ENCODE data around the gene VOPP1.

VOPP1 gene

DNA sequence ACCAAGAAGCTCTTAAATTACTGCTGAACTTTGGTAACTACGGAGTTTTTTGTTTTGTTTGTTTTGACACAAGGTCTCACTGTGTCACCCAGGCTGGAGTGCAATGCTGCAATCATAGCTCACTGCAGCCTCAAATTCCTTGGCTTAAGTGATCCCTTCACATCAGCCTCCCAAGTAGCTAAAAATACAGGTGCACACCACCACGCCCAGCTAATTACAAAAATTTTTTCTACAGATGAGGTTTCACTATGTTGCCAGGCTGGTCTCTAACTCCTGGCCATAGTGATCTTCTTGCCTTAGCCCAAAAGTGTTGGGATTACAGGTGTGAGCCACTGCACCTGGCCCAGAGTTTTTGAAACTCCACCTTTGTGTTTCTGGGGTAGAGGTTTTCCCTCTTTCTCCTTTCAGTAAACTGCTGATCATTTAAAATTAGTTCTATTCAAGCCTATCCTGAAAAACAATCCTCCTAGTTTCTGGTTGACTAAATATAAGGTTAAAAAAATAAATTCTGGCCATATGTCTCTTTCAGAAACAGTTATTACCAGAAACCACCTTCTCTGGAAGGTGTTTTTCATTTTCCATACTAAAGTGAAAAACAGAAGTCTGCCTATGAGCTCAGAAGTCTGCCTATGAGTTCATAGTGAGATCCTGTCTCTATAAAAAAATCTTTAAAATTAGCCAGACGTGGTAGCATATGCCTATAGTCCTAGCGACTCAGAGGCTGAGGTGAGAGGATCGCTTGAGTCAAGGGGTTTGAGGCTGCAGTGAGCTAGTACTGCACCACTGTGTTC lies 63.9 kb downstream of the VOPP1 start:
- DNase-seq, result no peak

DNA sequence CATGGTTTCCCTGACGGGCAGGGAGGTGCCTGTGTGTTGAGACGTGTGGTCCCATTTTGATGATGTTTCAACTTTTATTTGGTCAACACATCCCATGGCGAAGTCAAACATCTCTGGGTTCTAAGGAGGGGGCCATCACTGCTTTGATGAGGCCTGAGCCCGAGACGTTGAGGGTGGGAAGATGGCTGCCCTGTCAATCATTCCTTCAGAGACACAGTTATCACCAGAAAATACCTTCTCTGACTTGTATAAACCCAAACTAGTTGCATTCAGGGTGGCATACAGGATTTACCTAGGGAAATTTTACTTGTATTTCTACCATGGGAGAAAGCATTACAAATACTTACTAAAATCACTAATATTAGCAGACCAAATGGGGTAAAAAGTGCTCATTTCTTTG lies 64.6 kb downstream of the VOPP1 start:
- DNase-seq, result no peak

GRCh38 chr7:55504967-55505658 lies 67.2 kb downstream of the VOPP1 start:
- no peak for DNase-seq

DNA sequence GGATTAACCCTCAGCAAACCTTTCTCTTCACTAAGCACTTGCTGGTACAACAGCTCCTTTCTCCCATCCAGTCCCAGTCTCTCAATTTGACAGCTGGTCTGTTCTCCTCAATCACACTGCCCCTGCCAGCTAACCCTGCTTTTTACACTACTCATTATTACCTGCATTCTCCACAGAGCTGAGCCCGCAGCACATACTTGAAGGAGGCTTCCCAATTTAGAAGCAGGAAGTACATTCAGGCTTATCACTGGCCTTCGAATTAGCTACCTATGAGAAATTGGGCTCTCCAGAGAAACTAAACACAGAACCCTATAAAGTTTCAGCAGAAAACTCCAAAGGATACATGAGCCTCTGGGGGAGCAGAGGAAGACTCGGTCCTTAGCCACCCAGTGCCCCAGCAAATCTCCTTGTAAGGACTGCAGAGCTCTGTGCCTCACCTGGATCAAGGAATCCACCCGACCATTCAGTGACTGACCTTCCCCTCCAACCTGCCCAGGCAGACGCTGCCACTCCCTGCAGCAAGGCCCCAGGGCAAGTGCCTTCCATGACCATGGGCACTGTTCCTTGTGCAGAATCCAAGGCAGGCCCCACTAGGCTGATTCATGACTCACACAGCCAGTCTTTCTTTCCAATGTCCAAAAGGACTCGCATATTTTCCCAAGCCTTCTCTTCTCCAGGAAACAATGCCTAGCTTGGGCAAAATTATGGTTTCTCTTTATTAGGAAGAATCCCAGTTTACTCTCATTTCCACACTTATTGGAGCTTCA lies 68.0 kb downstream of the VOPP1 start:
- DNase-seq, result no peak

DNA sequence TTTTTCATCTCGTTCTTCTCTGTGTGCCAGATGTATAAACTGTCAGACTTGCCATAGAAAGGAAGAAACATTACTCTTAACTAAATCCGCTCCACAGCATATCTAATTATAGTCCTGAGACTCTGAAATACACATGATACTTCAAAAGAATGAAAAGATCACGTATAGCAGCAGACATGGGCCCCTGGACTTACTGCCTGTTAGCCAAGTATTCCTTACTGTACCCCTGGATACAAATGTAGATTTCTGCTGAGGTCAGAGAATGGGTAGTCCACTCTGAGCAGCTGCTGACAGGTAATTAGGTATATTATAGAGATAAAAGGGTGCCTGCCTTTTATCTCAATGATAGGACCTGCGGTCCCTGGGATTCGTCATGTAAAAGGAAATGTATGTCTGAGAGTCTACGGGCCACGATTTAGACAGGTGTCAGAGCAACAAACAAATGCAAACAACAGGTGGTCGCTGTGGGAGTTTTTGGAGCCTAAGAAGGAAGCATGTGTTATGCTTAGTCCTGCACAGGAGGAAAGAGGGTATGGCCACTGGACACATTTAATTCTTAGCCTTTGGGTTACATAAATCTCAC lies 69.4 kb downstream of the VOPP1 start:
- no peak for DNase-seq

DNA sequence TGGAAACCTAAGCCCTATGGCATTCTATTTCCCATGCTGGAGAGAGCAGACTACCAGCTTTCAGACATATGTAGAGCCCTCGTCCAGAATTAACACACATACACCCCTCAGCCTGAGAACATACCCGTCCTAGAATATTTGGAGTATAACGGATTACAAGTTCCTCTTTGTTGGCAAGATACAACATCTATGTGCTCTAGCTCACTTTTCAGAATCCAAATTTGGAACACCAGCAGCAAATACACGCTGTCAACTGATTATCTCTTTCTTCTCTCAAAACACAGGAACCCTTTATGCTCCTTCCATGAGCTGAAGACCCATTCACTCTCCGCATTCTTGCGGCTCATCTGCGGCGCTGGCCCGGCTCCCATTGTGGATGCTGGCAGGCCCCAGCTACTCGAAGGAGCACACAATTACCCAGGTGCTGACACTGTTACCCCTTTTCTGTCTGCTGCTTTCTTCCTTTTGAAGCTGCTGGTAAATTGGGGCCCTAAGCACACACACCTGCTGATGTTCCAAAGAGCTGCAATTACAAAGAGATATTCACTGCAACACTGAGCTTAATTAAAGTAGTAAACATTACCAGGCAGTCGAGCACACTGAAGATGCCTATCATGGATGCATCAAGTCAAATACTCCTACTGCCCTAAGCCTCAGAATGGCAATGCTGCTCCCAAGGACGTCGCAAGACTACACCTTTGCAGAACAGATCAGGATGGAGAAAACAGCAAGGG lies 70.0 kb downstream of the VOPP1 start:
- DNase-seq, result no peak

DNA sequence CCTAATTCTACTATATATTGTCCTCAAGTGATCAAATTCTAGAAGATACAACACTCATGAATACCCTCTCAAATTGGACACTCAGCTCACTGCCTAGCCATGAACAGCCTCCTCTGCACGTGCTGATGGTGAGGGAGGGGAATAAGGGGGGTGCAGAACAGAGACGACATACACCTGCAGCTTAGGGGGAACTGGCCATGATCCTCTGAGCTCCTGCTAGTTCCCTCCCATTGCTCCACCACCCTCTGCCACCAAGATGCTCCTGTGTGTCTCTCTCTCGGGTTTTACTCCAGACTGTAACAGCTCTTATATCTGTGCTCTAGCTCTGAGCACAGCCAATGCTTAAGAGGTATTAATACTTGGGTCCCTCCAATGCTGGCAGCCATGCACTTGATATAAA lies 70.7 kb downstream of the VOPP1 start:
- DNase-seq, result no peak

DNA sequence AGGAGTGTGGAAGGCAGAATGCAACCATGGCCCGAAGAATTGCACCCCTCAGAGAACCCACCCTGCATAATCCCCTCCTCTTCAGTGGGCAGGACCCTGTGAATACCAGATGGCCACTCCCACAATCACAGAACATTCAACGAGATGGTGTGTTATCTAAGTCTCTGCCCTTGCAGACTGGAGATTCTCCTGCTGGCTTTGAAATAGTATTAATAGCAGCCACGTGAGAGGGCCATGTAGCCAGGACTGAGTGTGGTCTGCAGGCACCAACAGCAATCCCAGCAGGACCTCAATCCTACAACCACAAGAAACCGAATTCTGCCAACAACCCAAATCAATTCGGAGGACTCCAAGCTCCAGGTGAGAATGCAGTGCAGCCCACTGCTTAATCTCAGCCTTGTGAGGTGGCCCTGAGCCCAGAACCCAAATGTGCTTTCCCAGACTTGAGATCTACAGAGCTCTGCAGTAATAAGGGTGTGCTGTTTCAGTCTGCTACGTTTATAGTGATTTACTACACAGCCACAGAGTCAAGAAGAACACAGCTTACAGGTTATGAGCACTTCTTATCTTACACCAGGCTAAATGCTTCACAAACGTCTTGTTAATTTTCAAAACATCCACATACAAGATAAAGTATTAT lies 72.1 kb downstream of the VOPP1 start:
- no peak for DNase-seq

DNA sequence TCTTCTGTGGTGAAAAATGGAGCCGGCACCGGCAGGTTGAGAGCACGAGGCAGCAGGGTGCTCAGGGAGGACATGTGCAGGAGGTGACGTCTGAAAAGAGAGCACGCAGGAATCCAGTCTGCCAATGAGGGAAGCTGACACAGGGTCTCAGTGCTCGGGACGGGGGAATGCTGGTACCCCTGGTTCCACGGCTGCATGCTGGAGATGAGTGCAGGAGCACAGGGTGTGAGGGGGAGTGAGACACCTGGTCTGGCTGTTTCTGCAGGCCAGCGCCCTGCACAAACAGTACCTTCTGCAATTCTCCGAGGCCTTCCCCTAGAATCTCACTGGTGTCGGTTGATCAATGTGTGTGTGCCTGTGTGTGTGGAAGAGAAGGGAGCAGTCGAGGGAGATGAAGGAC lies 72.7 kb downstream of the VOPP1 start:
- no peak for DNase-seq

- DNase-seq, result no peak
These were observed 73.5 kb downstream of the VOPP1 start for GRCh38 chr7:55498770-55499169.

- DNase-seq, result no peak
These were observed 74.2 kb downstream of the VOPP1 start for GRCh38 chr7:55498142-55498541.

DNA sequence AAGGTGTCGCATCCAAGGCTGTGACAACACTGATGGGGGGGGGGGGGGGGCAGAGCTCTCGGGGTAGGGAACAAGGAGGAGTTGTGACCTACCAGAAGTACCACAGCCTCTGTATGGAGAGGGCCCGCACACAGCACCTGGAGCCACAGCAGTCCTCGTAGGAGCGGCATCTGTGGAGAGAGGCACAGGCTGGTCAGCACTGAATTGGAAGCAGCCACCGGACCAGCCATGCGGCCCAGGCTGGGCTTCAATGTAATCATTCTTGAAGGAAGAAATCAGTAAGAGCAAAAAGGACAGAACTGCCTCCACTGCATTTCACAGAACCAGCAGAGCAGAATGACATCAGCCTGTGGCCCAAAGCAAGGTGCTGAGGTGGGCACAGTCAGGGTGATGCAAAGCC lies 74.8 kb downstream of the VOPP1 start:
- DNase-seq, result no peak

- no peak for DNase-seq
These were observed 75.4 kb downstream of the VOPP1 start for GRCh38 chr7:55496906-55497305.

DNA sequence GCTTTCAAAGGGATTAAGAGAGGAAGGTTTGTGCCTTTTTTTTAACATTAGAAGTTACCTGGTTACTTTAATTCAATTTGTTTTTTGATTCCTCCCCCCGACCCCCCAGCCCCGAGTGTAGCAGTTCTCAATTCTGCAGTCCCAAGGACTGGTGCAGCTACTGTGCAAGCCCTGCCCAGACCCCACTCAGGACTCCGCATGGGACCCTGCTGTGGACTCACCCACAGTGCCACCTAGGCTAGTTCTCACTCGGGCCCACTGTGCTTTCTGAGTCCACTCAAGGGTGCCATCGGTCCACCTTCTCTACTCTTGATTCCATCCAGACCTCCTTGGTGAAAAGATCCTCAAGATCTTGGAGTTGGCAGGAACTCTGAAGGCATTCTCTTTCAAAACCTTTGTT lies 77.4 kb downstream of the VOPP1 start:
- no peak for DNase-seq

- DNase-seq, result no peak
These were observed 78.9 kb downstream of the VOPP1 start for GRCh38 chr7:55493408-55493807.

DNA sequence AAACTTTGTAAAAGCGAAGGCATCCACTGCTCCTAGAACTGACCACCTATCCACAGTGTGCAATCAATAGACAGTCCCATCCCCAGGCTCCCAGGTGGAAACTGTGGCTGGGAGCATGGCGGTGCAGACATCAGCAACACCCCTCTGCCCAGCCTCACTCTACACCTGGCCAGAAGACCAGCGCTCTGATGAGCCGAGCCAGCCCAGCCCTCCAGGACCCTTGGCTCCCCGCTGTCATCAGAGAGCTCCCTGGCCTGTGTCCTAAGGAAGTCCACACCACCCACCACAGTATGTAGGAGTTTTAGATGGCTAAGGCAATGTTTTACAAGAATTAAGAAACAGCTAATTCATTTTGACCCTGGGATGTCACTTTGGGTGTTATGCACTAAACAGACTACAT lies 81.0 kb downstream of the VOPP1 start:
- no peak for DNase-seq

DNA sequence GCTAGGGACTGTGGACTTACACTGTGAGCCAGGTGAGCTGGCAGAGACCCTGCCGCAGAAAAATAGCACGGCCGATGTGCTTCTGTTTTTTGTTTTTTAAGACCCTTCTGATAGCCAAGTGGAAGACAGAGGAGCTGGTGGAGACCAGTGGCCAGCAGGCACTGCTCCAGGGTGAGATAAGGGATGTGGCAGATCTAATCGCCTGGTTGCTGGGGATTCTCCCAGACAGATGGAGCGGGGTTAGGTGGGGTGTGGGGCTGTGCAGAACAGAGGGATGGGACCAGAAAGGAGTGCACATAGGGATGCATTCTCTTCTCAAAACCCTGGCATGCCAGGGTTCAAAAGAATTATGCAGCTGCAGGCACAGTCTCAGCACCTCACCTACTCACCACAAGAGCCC lies 82.2 kb downstream of the VOPP1 start:
- no peak for DNase-seq

DNA sequence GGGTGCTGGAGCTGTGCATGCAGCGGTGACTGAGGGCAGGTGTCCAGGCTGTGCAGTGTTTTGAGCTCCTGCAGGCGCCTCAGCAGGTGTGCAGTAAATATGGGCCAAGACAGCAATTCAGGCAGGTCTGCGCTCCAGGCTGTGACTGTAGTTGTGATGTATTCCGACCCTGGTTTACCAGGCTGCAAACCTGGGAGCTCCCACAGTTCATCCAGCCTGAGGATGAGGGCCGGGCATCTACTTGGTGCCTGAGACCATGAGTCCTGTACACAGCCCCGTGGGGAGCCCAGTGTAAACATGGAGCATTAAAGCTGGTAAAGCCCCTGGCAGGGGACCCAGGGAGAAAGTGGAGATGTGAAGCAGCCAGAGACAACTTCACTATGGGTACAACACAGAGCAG lies 82.8 kb downstream of the VOPP1 start:
- DNase-seq, result no peak

- no peak for DNase-seq
These were observed 83.4 kb downstream of the VOPP1 start for GRCh38 chr7:55488804-55489340.

GRCh38 chr7:55488216-55488615 lies 84.1 kb downstream of the VOPP1 start:
- DNase-seq, result no peak

DNA sequence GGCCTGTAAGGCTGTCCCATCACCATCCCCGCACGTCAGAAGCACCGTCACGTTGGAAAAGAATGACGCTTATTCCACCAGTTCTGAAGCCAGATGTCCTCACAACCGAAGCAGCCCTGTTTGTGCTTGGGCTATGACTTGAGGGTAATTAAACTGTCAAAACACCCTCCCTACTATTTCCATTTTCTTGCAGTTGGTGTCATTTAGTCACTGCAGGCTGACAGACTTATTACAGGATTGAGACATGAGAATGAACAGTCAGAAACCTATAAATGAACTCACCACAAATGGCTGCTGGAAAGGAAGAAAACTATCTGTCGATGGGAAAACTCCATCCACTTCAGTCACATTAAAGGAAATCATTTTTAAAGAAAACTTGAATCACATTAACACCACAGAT lies 85.3 kb downstream of the VOPP1 start:
- DNase-seq, result no peak

DNA sequence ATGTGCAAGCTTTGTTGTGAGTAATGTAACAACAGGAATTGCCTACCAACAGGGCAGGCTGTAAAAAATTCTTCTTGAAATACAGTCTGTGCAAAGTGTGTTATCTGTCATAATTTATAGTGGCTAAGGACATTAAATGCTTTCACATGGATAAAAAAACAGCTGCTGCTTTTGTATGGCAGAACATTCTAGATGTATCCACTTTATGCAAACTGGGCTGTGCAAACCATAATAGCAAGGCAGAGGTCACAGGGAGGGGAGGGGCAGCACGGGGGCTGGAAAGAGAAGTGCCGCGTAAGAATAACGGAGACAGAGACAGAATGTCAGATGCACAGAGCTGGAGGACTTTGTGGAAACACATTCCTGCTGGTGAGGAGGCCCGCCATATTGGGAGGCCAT lies 86.1 kb downstream of the VOPP1 start:
- DNase-seq, result no peak

Measured in NCI-H446 (cell line).